OCI-LY7 (cell line): ENCODE results near the gene RPS6KB2. TPM values are rescaled to one million over a fixed set of nuclear protein-coding genes. Genes with fewer than 3 reads are reported as not detected.

ENCODE experiments used
- BruUV-seq: library from RNA; stranded (reverse); fragments of 400-500 nt; replicated peaks from 2 replicates; lab custom pipeline; 2021; lab: Mats Ljungman, UMichigan
- CTCF ChIA-PET: fragments of 300-600 bp; sonication (Branson Sonifier 250); formaldehyde crosslinking; loops from one replicate; lab custom pipeline; 2022; ENCODE audit warnings: antibody characterized with exemption; ENCODE audit not compliant: unreplicated experiment; lab: Charles Lee
- POLR2A ChIA-PET: fragments of 300-600 bp; sonication (Branson Sonifier 250); formaldehyde crosslinking; loops from one replicate; lab custom pipeline; 2022; ENCODE audit warnings: antibody characterized with exemption; lab: Charles Lee
- DNase-seq: peaks from one replicate; pipeline ENCODE4 v3.0.0-alpha.2; 2015; ENCODE audit warnings: low spot score
- H2AFZ ChIP-seq: fragments of 200-600 bp; sonication (generic), shearing (Covaris generic); 2 replicates; pipeline ENCODE4 v1.6.1; 2014; ENCODE audit warnings: mild to moderate bottlenecking, antibody characterized with exemption, low read length, moderate library complexity
- H3K27ac ChIP-seq: fragments of 200-600 bp; sonication (generic); 2 replicates; pipeline ENCODE4 v1.5.1; 2014; ENCODE audit warnings: mixed run types, low read depth, mild to moderate bottlenecking, moderate library complexity, low read length, inconsistent platforms; ENCODE audit not compliant: poor library complexity, severe bottlenecking
- H3K36me3 ChIP-seq: fragments of 200-600 bp; sonication (generic); 2 replicates; pipeline ENCODE4 v1.6.1; 2014; ENCODE audit warnings: mild to moderate bottlenecking, antibody characterized with exemption, low read length, moderate library complexity, mixed read lengths; ENCODE audit not compliant: insufficient read depth
- H3K4me1 ChIP-seq: fragments of 200-600 bp; sonication (generic); 2 replicates; pipeline ENCODE4 v1.5.1; 2014; ENCODE audit warnings: mild to moderate bottlenecking, low read length; ENCODE audit not compliant: insufficient read depth, poor library complexity, severe bottlenecking
- H3K4me2 ChIP-seq: fragments of 200-600 bp; sonication (generic); 2 replicates; pipeline ENCODE4 v1.6.1; 2014; ENCODE audit warnings: mild to moderate bottlenecking, low read length
- H3K4me3 ChIP-seq: fragments of 200-600 bp; sonication (generic); 2 replicates; pipeline ENCODE4 v1.5.1; 2014; ENCODE audit warnings: mild to moderate bottlenecking, low read depth, low read length; ENCODE audit not compliant: poor library complexity, severe bottlenecking
- H3K79me2 ChIP-seq: fragments of 200-600 bp; sonication (generic); 2 replicates; pipeline ENCODE4 v1.6.1; 2016; ENCODE audit warnings: low read depth, mild to moderate bottlenecking, low read length, moderate library complexity, mixed read lengths; ENCODE audit not compliant: insufficient read depth
- H3K9me2 ChIP-seq: fragments of 200-600 bp; sonication (generic); 2 replicates; pipeline ENCODE4 v1.6.1; 2016; ENCODE audit warnings: mild to moderate bottlenecking, low read length, mixed read lengths; ENCODE audit not compliant: insufficient read depth
- H3K9me3 ChIP-seq: fragments of 200-600 bp; sonication (generic); 2 replicates; pipeline ENCODE4 v1.6.1; 2014; ENCODE audit warnings: mild to moderate bottlenecking, mixed run types, low read length, mixed read lengths
- H4K20me1 ChIP-seq: fragments of 200-600 bp; sonication (generic); 2 replicates; pipeline ENCODE4 v1.6.1; 2014; ENCODE audit warnings: mild to moderate bottlenecking, antibody characterized with exemption, low read length, moderate library complexity, mixed read lengths; ENCODE audit not compliant: insufficient read depth
- EZH2phosphoT487 ChIP-seq: fragments of 200-600 bp; sonication (generic); IDR thresholded peaks from 2 replicates; pipeline ENCODE4 v1.6.1; 2018; ENCODE audit warnings: low read depth, borderline replicate concordance, mild to moderate bottlenecking, mixed run types, antibody characterized with exemption, low read length, moderate library complexity, mixed read lengths
- intact Hi-C: fragments of 100-400 bp; cut with micrococcal nuclease; formaldehyde crosslinking; loops from one replicate; pipeline ENCODE4 v1.10.0; 2022; ENCODE audit not compliant: unreplicated experiment
- total RNA-seq, 2 experiments: library from RNA; depleted of rRNA in 1 of 2; stranded (reverse); fragments of >200 nt in 1 of 2; shearing (Covaris generic) in 1 of 2; gene quantifications; 2 replicates each; pipeline ENCODE4 v1.2.3, GENCODE V29; 2014 to 2022
- TF ChIP-seq, protein P1 (sequence below): fragments of 200-600 bp; sonication (generic); conservative IDR thresholded peaks from 2 replicates; pipeline ENCODE4 v1.5.1; 2014; ENCODE audit warnings: mild to moderate bottlenecking, antibody characterized with exemption, low read length, moderate library complexity, mixed read lengths

The RPS6KB2 gene
- total RNA-seq, 2 experiments from 2014 or later, result 48.3 to 69.4 TPM

DNA sequence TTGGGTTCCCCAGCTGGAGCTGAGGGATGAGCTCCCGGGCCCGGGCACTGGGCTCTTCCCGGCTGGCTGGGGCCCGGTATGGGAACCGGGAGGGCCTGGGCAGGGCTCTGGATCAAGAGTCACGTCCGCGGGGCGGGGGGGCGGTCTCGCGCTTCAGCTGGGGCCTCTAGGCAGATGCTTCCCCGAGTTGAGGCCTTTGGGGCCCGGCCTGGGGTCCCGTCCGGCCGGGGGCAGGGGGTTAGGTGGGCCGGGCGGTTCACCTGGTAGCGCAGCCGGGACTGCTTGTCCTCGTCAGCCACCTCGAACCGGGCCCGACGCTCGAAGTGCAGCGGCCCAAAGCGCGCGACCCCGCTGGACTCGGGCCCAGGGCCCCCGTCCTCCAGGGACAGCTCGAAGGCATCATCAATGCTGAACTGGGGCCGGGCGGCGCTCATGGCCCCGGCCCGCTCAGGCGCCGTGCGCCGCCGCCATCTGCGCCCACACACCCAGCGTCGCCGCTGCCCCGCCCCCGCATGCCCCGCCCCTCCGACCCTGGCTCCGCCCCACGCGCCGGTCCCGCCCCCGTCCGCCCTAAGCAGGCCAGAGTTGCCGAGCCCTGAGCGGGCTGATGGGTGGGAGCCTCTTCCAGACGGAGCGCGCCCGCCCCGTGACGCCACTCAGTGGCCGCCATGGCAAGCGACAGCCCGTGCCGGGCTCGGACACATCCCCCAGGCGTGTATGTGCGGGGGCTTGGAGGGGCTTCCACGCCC lies 40.6 kb downstream of the RPS6KB2 start, which contains the start of gene TMEM134:
Gene TMEM134, minus strand, starts transcription at position 493 of the 749 bp plus-strand sequence. Its CDS starts 59 bp downstream, at position 434.
- CTCF ChIA-PET, result interaction anchor here (1.2 to 1.3 kb wide), 2 partner anchors 30 to 62 kb away, joined by 3 read pairs; no protein-coding TSS in a partner anchor
- Histone ChIP-seq H3K9me3 (no peaks in the 10 kb centered on the region), H2AFZ (peak within 1 kb of the TSS; percentile 61; the same call in 1 of the 2 replicates), H4K20me1 (no peaks in the 10 kb centered on the region), H3K27ac (peak within 1 kb of the TSS; percentile 76), H3K36me3 (no peaks in the 10 kb centered on the region), H3K79me2 (peaks cover 23% of the 10 kb centered on the region; the same call in 1 of the 2 replicates), H3K4me1 (peaks cover 54% of the 10 kb centered on the region), H3K4me3 (peak within 1 kb of the TSS; percentile 87), H3K9me2 (no peaks in the 10 kb centered on the region), H3K4me2 (peak within 1 kb of the TSS; percentile 100)
- peak; percentile 96 for DNase-seq
- intact Hi-C loops, result loop anchor here (1.0 to 5.0 kb wide), 5 partner anchors 26 to 117 kb away; partner anchors contain the start of genes CORO1B, POLD4 and PTPRCAP
- POLR2A ChIA-PET, result interaction anchor here (1.0 to 4.2 kb wide), 11 partner anchors 9 to 993 kb away, joined by 3 to 20 read pairs (median 5); partner anchors contain the start of genes AIP, CORO1B, PPP1CA and PTPRCAP
- TF ChIP-seq EZH2phosphoT487, result no peak
- TF ChIP-seq, protein P1, sequence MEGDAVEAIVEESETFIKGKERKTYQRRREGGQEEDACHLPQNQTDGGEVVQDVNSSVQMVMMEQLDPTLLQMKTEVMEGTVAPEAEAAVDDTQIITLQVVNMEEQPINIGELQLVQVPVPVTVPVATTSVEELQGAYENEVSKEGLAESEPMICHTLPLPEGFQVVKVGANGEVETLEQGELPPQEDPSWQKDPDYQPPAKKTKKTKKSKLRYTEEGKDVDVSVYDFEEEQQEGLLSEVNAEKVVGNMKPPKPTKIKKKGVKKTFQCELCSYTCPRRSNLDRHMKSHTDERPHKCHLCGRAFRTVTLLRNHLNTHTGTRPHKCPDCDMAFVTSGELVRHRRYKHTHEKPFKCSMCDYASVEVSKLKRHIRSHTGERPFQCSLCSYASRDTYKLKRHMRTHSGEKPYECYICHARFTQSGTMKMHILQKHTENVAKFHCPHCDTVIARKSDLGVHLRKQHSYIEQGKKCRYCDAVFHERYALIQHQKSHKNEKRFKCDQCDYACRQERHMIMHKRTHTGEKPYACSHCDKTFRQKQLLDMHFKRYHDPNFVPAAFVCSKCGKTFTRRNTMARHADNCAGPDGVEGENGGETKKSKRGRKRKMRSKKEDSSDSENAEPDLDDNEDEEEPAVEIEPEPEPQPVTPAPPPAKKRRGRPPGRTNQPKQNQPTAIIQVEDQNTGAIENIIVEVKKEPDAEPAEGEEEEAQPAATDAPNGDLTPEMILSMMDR, result peak; percentile 71
- no TSS peak for BruUV-seq

DNA sequence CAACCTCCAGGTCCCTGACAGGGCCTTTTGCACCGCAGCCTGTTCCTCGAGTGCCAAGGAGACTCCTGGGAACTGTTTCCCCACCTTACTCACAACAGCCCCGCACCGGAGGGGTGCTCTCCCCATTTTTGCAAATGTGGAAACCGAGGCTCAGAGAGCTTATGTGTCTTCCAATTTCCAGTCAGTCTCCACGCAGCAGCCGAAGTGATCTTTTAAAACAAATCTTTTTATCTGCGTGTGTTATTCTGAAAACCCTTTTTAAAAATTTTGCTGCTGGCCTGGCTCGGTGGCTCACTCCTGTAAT lies 41.2 kb downstream of the RPS6KB2 start:
- Histone ChIP-seq H3K36me3 (no peaks in the 10 kb centered on the region), H3K27ac (no peak overlapping the region), H3K9me3 (no peaks in the 10 kb centered on the region), H3K79me2 (peaks cover 23% of the 10 kb centered on the region; the same call in 1 of the 2 replicates), H2AFZ (peak overlapping the region; percentile 61; the same call in 1 of the 2 replicates), H3K4me1 (peaks cover 49% of the 10 kb centered on the region), H3K4me3 (peak overlapping the region; percentile 87), H4K20me1 (no peaks in the 10 kb centered on the region), H3K9me2 (no peaks in the 10 kb centered on the region), H3K4me2 (peak overlapping the region; percentile 78)
- DNase-seq, result no peak
- TF ChIP-seq, protein P1, result peak; percentile 41; the same call in 1 of the 2 replicates
- no peak for TF ChIP-seq EZH2phosphoT487
- BruUV-seq, result no TSS peak
- ChIA-PET POLR2A (interaction anchor here (1.2 to 4.2 kb wide), 4 partner anchors 9 to 32 kb away, joined by 3 to 20 read pairs (median 12); partner anchors contain the start of gene PTPRCAP), CTCF (no interaction called here)
- intact Hi-C loops, result loop anchor here (1.0 to 5.0 kb wide), 4 partner anchors 32 to 117 kb away; partner anchors contain the start of genes POLD4 and PTPRCAP
